HUES6 (cell line): ENCODE results near the gene SNRNP27.

Source experiments
- H3K27ac ChIP-seq: 2 replicates; pipeline ENCODE4 v1.7.0; 2013; ENCODE audit warnings: low read depth, mild to moderate bottlenecking, low read length, inconsistent platforms
- H3K27me3 ChIP-seq: 2 replicates; pipeline ENCODE4 v1.6.1; 2013; ENCODE audit warnings: low read length; ENCODE audit not compliant: control insufficient read depth, insufficient read depth
- H3K36me3 ChIP-seq: 2 replicates; pipeline ENCODE4 v1.6.1; 2013; ENCODE audit warnings: low read length; ENCODE audit not compliant: control insufficient read depth, insufficient read depth
- H3K4me1 ChIP-seq: 2 replicates; pipeline ENCODE4 v1.6.1; 2013; ENCODE audit warnings: low read length; ENCODE audit not compliant: control insufficient read depth, insufficient read depth
- H3K4me3 ChIP-seq: 2 replicates; pipeline ENCODE4 v1.5.1; 2013; ENCODE audit warnings: low read depth, low read length
- H3K9ac ChIP-seq: one replicate; pipeline ENCODE4 v1.6.1; 2013; ENCODE audit warnings: mild to moderate bottlenecking, low read length
- H3K9me3 ChIP-seq: 2 replicates; pipeline ENCODE4 v1.6.1; 2013; ENCODE audit warnings: low read depth, low read length; ENCODE audit not compliant: control insufficient read depth, insufficient read depth

SNRNP27 gene

DNA sequence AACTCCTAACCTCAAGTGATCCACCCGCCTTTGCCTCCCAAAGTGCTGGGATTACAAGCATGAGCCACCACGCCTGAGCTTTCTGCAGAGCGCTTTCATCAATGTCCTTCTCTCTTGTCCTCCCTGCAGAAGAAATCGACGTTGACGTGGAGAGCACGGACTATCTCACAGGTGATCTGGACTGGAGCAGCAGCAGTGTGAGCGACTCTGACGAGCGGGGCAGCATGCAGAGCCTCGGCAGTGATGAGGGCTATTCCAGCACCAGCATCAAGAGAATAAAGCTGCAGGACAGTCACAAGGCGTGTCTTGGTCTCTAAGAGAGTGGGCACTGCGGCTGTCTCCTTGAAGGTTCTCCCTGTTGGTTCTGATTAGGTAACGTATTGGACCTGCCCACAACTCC, 44.2 kb downstream of the SNRNP27 start:
- Histone ChIP-seq H3K27me3 (no peaks in the 10 kb centered on the region), H3K4me1 (peaks cover 7% of the 10 kb centered on the region; the same call in 1 of the 2 replicates), H3K9me3 (no peaks in the 10 kb centered on the region), H3K9ac (no peak overlapping the region), H3K4me3 (no peak overlapping the region), H3K36me3 (peaks cover 8% of the 10 kb centered on the region), H3K27ac (no peak overlapping the region)

- Histone ChIP-seq H3K9ac (no peak overlapping the region), H3K36me3 (peaks cover 8% of the 10 kb centered on the region), H3K9me3 (no peaks in the 10 kb centered on the region), H3K27me3 (no peaks in the 10 kb centered on the region), H3K4me1 (peaks cover 7% of the 10 kb centered on the region; the same call in 1 of the 2 replicates), H3K4me3 (no peak overlapping the region), H3K27ac (no peak overlapping the region)
Measured at GRCh38 chr2:69939722-69940121, 46.0 kb downstream of the SNRNP27 start.

- no peak overlapping the region for H3K4me3 ChIP-seq
- H3K27ac ChIP-seq: no peak overlapping the region
- H3K9me3 ChIP-seq: no peaks in the 10 kb centered on the region
- peaks cover 6% of the 10 kb centered on the region; the same call in 1 of the 2 replicates for H3K36me3 ChIP-seq
- peaks cover 7% of the 10 kb centered on the region; the same call in 1 of the 2 replicates for H3K4me1 ChIP-seq
- no peak overlapping the region for H3K9ac ChIP-seq
- no peaks in the 10 kb centered on the region for H3K27me3 ChIP-seq
Measured at GRCh38 chr2:69940691-69941090, 46.9 kb downstream of the SNRNP27 start.

- Histone ChIP-seq H3K4me3 (no peak overlapping the region), H3K27me3 (no peaks in the 10 kb centered on the region), H3K9ac (no peak overlapping the region), H3K27ac (no peak overlapping the region), H3K9me3 (no peaks in the 10 kb centered on the region), H3K36me3 (peaks cover 2% of the 10 kb centered on the region; the same call in 1 of the 2 replicates), H3K4me1 (peaks cover 6% of the 10 kb centered on the region; the same call in 1 of the 2 replicates)
Measured at GRCh38 chr2:69943000-69943842, 49.5 kb downstream of the SNRNP27 start.

DNA sequence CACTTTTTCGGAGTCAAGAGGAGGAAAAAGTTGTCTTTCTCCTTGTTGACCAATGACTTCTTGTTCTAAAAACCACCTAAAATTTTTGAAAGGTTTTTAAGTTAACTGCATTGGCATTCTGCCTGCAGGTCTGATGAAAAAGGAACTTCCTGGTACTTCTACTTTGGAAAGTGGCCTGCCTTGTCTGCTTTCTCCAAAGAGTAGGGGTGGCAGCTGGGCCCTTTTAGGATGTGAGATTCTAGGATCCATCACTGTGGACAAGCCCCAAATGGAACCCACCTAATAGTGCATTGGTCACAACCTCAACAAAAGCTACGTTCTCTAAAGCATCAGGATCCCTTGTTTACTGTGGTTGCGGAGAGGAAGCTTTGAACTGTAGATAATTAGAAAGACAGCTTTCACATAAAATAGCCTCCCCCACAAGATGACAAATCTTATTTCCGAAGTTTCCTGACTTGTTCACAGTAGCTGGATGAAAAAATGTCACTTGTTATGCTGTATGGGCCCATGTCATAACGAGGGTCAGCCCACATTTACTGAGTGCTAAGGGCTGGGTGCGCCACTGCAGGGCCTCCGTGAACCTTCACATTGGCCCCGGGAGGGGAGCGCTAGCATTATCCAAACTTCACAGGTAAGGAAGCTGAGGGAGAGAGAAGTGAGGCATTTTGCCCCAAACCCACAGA, 50.2 kb downstream of the SNRNP27 start:
- Histone ChIP-seq H3K27ac (no peak overlapping the region), H3K4me3 (no peak overlapping the region), H3K9ac (no peak overlapping the region), H3K4me1 (peaks cover 11% of the 10 kb centered on the region; the same call in 1 of the 2 replicates), H3K27me3 (no peaks in the 10 kb centered on the region), H3K9me3 (no peaks in the 10 kb centered on the region), H3K36me3 (no peaks in the 10 kb centered on the region)

- no peak overlapping the region for H3K27ac ChIP-seq
- no peaks in the 10 kb centered on the region for H3K9me3 ChIP-seq
- H3K27me3 ChIP-seq: no peaks in the 10 kb centered on the region
- no peaks in the 10 kb centered on the region for H3K36me3 ChIP-seq
- no peak overlapping the region for H3K4me3 ChIP-seq
- H3K4me1 ChIP-seq: peaks cover 11% of the 10 kb centered on the region; the same call in 1 of the 2 replicates
- H3K9ac ChIP-seq: no peak overlapping the region
Measured at GRCh38 chr2:69944756-69945155, 51.0 kb downstream of the SNRNP27 start.

DNA sequence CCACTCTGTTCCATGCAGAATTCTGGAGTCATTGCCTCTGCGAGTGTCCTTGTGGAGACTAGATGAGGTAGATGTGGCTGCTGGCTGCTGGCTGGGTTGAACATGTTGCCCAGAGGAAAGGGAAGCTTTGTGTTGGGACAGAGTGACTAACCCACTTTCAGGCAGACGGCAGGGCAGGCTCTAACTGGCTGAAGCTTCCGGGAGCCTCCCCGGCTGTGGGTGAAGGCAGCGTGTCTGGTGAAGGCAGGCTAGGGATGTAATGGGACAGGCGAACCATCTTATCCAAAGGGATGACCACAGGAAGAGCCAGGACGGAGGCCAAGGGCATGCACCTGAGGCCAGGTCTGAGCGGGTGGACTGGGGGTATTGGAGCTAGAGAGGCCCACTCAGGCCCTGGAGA, 51.7 kb downstream of the SNRNP27 start:
- H3K27ac ChIP-seq: no peak overlapping the region

GRCh38 chr2:69945941-69946340, 52.2 kb downstream of the SNRNP27 start:
- Histone ChIP-seq H3K27me3 (no peaks in the 10 kb centered on the region), H3K4me1 (peaks cover 11% of the 10 kb centered on the region; the same call in 1 of the 2 replicates), H3K4me3 (no peak overlapping the region), H3K9ac (no peak overlapping the region), H3K27ac (no peak overlapping the region), H3K36me3 (no peaks in the 10 kb centered on the region), H3K9me3 (no peaks in the 10 kb centered on the region)

More for the DNA sequence above, 51.7 kb downstream of the SNRNP27 start:
- no peak overlapping the region for H3K9ac ChIP-seq
- H3K4me3 ChIP-seq: no peak overlapping the region
- no peaks in the 10 kb centered on the region for H3K27me3 ChIP-seq
- H3K9me3 ChIP-seq: no peaks in the 10 kb centered on the region
- peaks cover 11% of the 10 kb centered on the region; the same call in 1 of the 2 replicates for H3K4me1 ChIP-seq
- no peaks in the 10 kb centered on the region for H3K36me3 ChIP-seq

GRCh38 chr2:69946351-69947324, 52.9 kb downstream of the SNRNP27 start:
- Histone ChIP-seq H3K9ac (no peak overlapping the region), H3K4me3 (no peak overlapping the region), H3K9me3 (no peaks in the 10 kb centered on the region), H3K4me1 (peaks cover 11% of the 10 kb centered on the region; the same call in 1 of the 2 replicates), H3K27ac (no peak overlapping the region), H3K27me3 (no peaks in the 10 kb centered on the region), H3K36me3 (no peaks in the 10 kb centered on the region)

DNA sequence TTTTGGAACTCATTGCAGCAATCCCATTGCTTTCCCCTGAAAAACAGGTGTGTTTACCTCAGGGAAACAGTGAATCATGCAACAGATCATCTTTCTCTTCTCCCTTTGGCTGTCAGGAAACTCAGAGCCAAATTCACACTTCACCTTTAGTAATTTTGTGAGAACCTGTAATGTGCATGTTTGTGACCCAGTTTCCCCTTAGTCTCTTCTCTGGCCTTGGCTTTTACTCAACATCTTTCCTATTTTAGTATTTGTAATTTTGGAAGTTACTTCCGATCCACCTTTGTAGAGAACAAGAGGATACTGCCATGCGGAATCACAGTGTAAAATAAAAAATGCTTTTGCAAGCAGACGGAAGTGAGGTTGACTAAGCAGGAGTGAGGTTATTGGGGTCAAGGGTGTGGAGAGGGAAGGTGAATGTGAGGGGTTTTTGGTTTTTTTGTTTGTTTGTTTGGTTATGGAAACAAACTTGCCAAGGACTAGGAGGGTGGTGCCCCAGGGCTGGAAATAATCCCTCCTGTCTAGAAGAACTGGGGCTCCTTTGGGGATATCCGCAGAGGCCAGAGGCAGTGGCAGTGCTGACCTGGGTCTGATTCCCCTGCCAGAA, 53.7 kb downstream of the SNRNP27 start:
- no peaks in the 10 kb centered on the region for H3K9me3 ChIP-seq
- H3K27ac ChIP-seq: no peak overlapping the region
- H3K27me3 ChIP-seq: no peaks in the 10 kb centered on the region
- H3K36me3 ChIP-seq: no peaks in the 10 kb centered on the region
- H3K4me1 ChIP-seq: peaks cover 11% of the 10 kb centered on the region; the same call in 1 of the 2 replicates
- no peak overlapping the region for H3K9ac ChIP-seq
- H3K4me3 ChIP-seq: no peak overlapping the region
